Fibroblast of lung (primary cell): ENCODE results near the gene SIGLEC7. TPM values are rescaled to one million over a fixed set of nuclear protein-coding genes. Genes with fewer than 3 reads are reported as not detected.

ENCODE experiments used
- DNase-seq, 2 donors: peaks; one replicate each; pipeline versions ENCODE4 v3.0.0 to v3.0.0-alpha.2; 2010; ENCODE audit warnings: low read depth in 2 of 2
- H2AFZ ChIP-seq: 2 replicates; pipeline ENCODE4 v1.5.1; 2012; ENCODE audit warnings: low read length, control low read depth, inconsistent platforms
- H3K27ac ChIP-seq: 2 replicates; pipeline ENCODE4 v1.5.1; 2011; ENCODE audit warnings: low read length, control low read depth; ENCODE audit not compliant: insufficient read depth
- H3K27me3 ChIP-seq: 2 replicates; pipeline ENCODE4 v1.5.1; 2011; ENCODE audit warnings: mild to moderate bottlenecking, low read length; ENCODE audit not compliant: control insufficient read depth, insufficient read depth
- H3K36me3 ChIP-seq: 2 replicates; pipeline ENCODE4 v1.5.1; 2011; ENCODE audit warnings: low read length; ENCODE audit not compliant: control insufficient read depth, insufficient read depth
- H3K4me1 ChIP-seq: 2 replicates; pipeline ENCODE4 v1.5.1; 2011; ENCODE audit warnings: low read length; ENCODE audit not compliant: control insufficient read depth, insufficient read depth; ENCODE audit errors: extremely low read depth
- H3K4me2 ChIP-seq: 2 replicates; pipeline ENCODE4 v1.5.1; 2011; ENCODE audit warnings: low read length, control low read depth; ENCODE audit not compliant: insufficient read depth; ENCODE audit errors: extremely low read depth
- H3K4me3 ChIP-seq, 4 experiments: fragments of 200-600 bp in 1 of 4; sonication (generic) in 1 of 4; replicated peaks in 1 of 4; 2 replicates each; pipeline ENCODE4 v1.5.1; 2011 to 2016; ENCODE audit warnings: low read length in 4 of 4, low read depth in 3 of 4, mild to moderate bottlenecking in 3 of 4, control low read depth in 2 of 4, inconsistent platforms in 1 of 4, mixed read lengths in 1 of 4; ENCODE audit not compliant: insufficient read depth in 1 of 4; ENCODE audit errors: control extremely low read depth in 1 of 4
- H3K79me2 ChIP-seq: 2 replicates; pipeline ENCODE4 v1.5.1; 2012; ENCODE audit warnings: mild to moderate bottlenecking, low read length, inconsistent platforms; ENCODE audit not compliant: control insufficient read depth, insufficient read depth
- H3K9ac ChIP-seq: 2 replicates; pipeline ENCODE4 v1.5.1; 2011; ENCODE audit warnings: mild to moderate bottlenecking, low read length, control low read depth; ENCODE audit not compliant: insufficient read depth
- H3K9me3 ChIP-seq: 2 replicates; pipeline ENCODE4 v1.5.1; 2012; ENCODE audit warnings: low read depth, low read length; ENCODE audit not compliant: control insufficient read depth, insufficient read depth
- H4K20me1 ChIP-seq: 2 replicates; pipeline ENCODE4 v1.5.1; 2011; ENCODE audit warnings: low read length; ENCODE audit not compliant: control insufficient read depth, insufficient read depth; ENCODE audit errors: extremely low read depth
- CTCF ChIP-seq, 2 donors: IDR thresholded peaks in 1 of 2; conservative IDR thresholded peaks in 1 of 2; 1 replicate in 1 of 2; 2 replicates in 1 of 2; pipeline ENCODE4 v1.5.1; 2011 to 2012; ENCODE audit warnings: low read length in 2 of 2, control low read depth in 1 of 2, inconsistent platforms in 1 of 2, low read depth in 1 of 2, mild to moderate bottlenecking in 1 of 2
- EZH2 ChIP-seq: IDR thresholded peaks from 2 replicates; pipeline ENCODE4 v1.5.1; 2012; ENCODE audit warnings: low read length, control low read depth, mild to moderate bottlenecking; ENCODE audit errors: missing control alignments
- polyA plus RNA-seq, 2 donors: library from polyadenylated mRNA; depleted of rRNA in 1 of 2; stranded (reverse) in 1 of 2; unstranded in 1 of 2; fragments of >200 nt; gene quantifications; 2 replicates each; pipeline ENCODE4 v1.2.1, GENCODE V29; 2011 to 2012; ENCODE audit warnings: missing spikeins in 1 of 2
- total RNA-seq: library from RNA; depleted of rRNA; stranded (reverse); fragments of >200 nt; gene quantifications from 2 replicates; pipeline ENCODE4 v1.2.1, GENCODE V29; 2014

SIGLEC7 gene
- total and polyA plus RNA-seq, 2 donors (not counting 1 experiment from before 2014, with no cell fraction given): not detected

GRCh38 chr19:51103926-51104341 lies 38.2 kb upstream of the SIGLEC7 start:
- TF ChIP-seq CTCF (conservative IDR thresholded peaks at IDR 0.05 in 1 of 2, IDR thresholded peaks at IDR 0.05 in 1 of 2; ENCODE audit: low read depth in 1 of 2, low read length in 2 of 2): no peak
- no peak for TF ChIP-seq EZH2
- Histone ChIP-seq H3K36me3 (peaks cover 6% of the 10 kb centered on the region), H4K20me1 (no peaks in the 10 kb centered on the region), H3K9me3 (no peaks in the 10 kb centered on the region), H3K4me1 (no peaks in the 10 kb centered on the region), H3K27me3 (no peaks in the 10 kb centered on the region), H3K4me2 (no peak overlapping the region), H2AFZ (no peak overlapping the region), H3K27ac (no peak overlapping the region), H3K9ac (no peak overlapping the region), H3K79me2 (peaks cover 23% of the 10 kb centered on the region), H3K4me3 (no peak overlapping the region)
- DNase-seq: no peak

- H2AFZ ChIP-seq: no peak overlapping the region
- peaks cover 3% of the 10 kb centered on the region for H3K27me3 ChIP-seq
- no peaks in the 10 kb centered on the region for H3K4me1 ChIP-seq
- TF ChIP-seq EZH2 (no peak), CTCF (conservative IDR thresholded peaks at IDR 0.05 in 1 of 2, IDR thresholded peaks at IDR 0.05 in 1 of 2; ENCODE audit: low read depth in 1 of 2, low read length in 2 of 2) (no peak)
- H3K9ac ChIP-seq: peak overlapping the region; percentile 64
- H3K4me2 ChIP-seq: peak overlapping the region; percentile 18
- peak overlapping the region; percentile 46 to 94 (median 71) for H3K4me3 ChIP-seq
- H4K20me1 ChIP-seq: no peaks in the 10 kb centered on the region
- peaks cover 23% of the 10 kb centered on the region for H3K79me2 ChIP-seq
- H3K27ac ChIP-seq: peak overlapping the region; percentile 67
- H3K9me3 ChIP-seq: no peaks in the 10 kb centered on the region
- H3K36me3 ChIP-seq: peaks cover 5% of the 10 kb centered on the region
- DNase-seq: peak; percentile 16 to 43
These were observed 34.6 kb upstream of the SIGLEC7 start for GRCh38 chr19:51107406-51108065.

GRCh38 chr19:51108066-51108804 lies 33.9 kb upstream of the SIGLEC7 start, which contains the start of gene CTU1:
Gene CTU1 (minus strand): TSS chr19:51108409. CDS start chr19:51104569, 3,840 bp downstream.
- peak within 1 kb of the TSS; percentile 37 for H3K4me2 ChIP-seq
- H3K9me3 ChIP-seq: no peaks in the 10 kb centered on the region
- peak within 1 kb of the TSS; percentile 78 for H2AFZ ChIP-seq
- H3K27ac ChIP-seq: peak within 1 kb of the TSS; percentile 67
- no peaks in the 10 kb centered on the region for H3K4me1 ChIP-seq
- peaks cover 23% of the 10 kb centered on the region for H3K79me2 ChIP-seq
- TF ChIP-seq EZH2 (no peak), CTCF (conservative IDR thresholded peaks at IDR 0.05 in 1 of 2, IDR thresholded peaks at IDR 0.05 in 1 of 2; ENCODE audit: low read depth in 1 of 2, low read length in 2 of 2) (no peak)
- H3K27me3 ChIP-seq: peaks cover 7% of the 10 kb centered on the region
- H3K9ac ChIP-seq: peak within 1 kb of the TSS; percentile 64
- peak; percentile 99 for DNase-seq
- H3K36me3 ChIP-seq: peaks cover 2% of the 10 kb centered on the region
- H4K20me1 ChIP-seq: no peaks in the 10 kb centered on the region
- H3K4me3 ChIP-seq: peak within 1 kb of the TSS; percentile 46 to 94 (median 71)
